Measurements from ENCODE around the gene SCRN2. TPM values are rescaled to one million over a fixed set of nuclear protein-coding genes. Genes with fewer than 3 reads are reported as not detected.

The SCRN2 gene
- total and polyA plus RNA-seq, 2 of the 13 experiments (the other 11 are each of a cell fraction or from before 2014, with no cell fraction given), result 21.7 to 29.5 TPM

DNA sequence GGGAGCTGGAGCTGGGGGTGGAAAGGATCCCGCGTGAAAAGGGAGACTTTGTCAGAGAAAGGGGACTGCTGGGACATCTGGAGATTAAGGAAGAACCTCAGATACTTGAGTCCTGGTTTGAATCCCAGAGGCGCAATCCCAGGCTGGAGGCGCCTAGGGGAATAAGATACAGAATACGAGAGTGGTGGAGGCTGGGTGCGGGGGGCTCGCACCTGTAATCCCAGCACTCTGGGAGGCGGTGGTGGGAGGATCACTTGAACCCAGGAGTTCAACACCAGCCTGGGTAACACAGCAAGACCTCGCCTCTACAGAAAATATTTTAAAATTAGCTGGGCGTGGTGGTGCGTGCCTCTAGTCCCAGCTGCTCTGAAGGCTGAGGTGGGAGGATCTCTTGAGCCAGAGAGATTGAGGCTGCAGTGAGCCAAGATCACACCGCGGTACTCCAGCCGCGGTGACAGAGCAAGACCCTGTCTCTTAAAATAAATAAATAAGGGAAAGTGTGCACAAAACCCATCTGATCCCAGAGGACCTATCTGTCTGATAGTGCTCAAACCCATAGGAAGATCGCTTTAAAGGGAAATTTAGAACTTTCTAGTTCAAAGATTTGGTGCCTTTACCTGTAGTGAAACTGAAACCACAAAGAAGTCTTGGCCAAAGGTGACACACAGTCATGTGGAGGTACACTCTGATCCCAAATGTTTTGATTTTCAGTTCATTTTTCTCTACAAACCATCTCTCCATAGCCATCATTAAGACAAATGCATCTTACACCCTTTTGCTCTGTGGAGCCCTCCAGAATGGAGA lies 617 bp upstream of the SCRN2 start (continued):
- TF ChIP-seq, protein P1, sequence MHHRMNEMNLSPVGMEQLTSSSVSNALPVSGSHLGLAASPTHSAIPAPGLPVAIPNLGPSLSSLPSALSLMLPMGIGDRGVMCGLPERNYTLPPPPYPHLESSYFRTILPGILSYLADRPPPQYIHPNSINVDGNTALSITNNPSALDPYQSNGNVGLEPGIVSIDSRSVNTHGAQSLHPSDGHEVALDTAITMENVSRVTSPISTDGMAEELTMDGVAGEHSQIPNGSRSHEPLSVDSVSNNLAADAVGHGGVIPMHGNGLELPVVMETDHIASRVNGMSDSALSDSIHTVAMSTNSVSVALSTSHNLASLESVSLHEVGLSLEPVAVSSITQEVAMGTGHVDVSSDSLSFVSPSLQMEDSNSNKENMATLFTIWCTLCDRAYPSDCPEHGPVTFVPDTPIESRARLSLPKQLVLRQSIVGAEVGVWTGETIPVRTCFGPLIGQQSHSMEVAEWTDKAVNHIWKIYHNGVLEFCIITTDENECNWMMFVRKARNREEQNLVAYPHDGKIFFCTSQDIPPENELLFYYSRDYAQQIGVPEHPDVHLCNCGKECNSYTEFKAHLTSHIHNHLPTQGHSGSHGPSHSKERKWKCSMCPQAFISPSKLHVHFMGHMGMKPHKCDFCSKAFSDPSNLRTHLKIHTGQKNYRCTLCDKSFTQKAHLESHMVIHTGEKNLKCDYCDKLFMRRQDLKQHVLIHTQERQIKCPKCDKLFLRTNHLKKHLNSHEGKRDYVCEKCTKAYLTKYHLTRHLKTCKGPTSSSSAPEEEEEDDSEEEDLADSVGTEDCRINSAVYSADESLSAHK (CRISPR knock-in tag; IDR thresholded peaks at IDR 0.05; ENCODE audit: borderline replicate concordance), result no peak
- TF ChIP-seq, protein P2, sequence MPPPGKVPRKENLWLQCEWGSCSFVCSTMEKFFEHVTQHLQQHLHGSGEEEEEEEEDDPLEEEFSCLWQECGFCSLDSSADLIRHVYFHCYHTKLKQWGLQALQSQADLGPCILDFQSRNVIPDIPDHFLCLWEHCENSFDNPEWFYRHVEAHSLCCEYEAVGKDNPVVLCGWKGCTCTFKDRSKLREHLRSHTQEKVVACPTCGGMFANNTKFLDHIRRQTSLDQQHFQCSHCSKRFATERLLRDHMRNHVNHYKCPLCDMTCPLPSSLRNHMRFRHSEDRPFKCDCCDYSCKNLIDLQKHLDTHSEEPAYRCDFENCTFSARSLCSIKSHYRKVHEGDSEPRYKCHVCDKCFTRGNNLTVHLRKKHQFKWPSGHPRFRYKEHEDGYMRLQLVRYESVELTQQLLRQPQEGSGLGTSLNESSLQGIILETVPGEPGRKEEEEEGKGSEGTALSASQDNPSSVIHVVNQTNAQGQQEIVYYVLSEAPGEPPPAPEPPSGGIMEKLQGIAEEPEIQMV (CRISPR knock-in tag; IDR thresholded peaks at IDR 0.05; ENCODE audit: low read depth), result no peak
- no peak; the same call in 1 of the 2 replicates for TF ChIP-seq TBX2 (CRISPR knock-in tag; IDR thresholded peaks at IDR 0.05; ENCODE audit: borderline replicate concordance)
- 0 out of 2 replicates have a peak, but pooled peaks have one; percentile 9 for TF ChIP-seq ZNF605 (CRISPR knock-in tag; IDR thresholded peaks at IDR 0.05)
- no peak for TF ChIP-seq ZNF7 (CRISPR knock-in tag; IDR thresholded peaks at IDR 0.05)
- peak; percentile 44; the same call in 1 of the 2 replicates for TF ChIP-seq ZNF253 (CRISPR knock-in tag; IDR thresholded peaks at IDR 0.05; ENCODE audit: borderline replicate concordance)
- 0 out of 2 replicates have a peak, but pooled peaks have one; percentile 10 for TF ChIP-seq TOPORS (CRISPR knock-in tag; IDR thresholded peaks at IDR 0.05)
- TF ChIP-seq ZNF652 (CRISPR knock-in tag; IDR thresholded peaks at IDR 0.05; ENCODE audit: borderline replicate concordance, low read depth), result no peak
- no peak for TF ChIP-seq KLF12 (CRISPR knock-in tag; IDR thresholded peaks at IDR 0.05; ENCODE audit: borderline replicate concordance)
- peak; percentile 69 for TF ChIP-seq PHF21A (CRISPR knock-in tag; IDR thresholded peaks at IDR 0.05)
- TF ChIP-seq EZH2 (conservative IDR thresholded peaks at IDR 0.05; ENCODE audit: low read depth, low read length), result no peak
- TF ChIP-seq ZFP36 (IDR thresholded peaks at IDR 0.05; ENCODE audit: borderline replicate concordance, low read depth, low read length, partially characterized antibody), result no peak
- TF ChIP-seq, protein P3, sequence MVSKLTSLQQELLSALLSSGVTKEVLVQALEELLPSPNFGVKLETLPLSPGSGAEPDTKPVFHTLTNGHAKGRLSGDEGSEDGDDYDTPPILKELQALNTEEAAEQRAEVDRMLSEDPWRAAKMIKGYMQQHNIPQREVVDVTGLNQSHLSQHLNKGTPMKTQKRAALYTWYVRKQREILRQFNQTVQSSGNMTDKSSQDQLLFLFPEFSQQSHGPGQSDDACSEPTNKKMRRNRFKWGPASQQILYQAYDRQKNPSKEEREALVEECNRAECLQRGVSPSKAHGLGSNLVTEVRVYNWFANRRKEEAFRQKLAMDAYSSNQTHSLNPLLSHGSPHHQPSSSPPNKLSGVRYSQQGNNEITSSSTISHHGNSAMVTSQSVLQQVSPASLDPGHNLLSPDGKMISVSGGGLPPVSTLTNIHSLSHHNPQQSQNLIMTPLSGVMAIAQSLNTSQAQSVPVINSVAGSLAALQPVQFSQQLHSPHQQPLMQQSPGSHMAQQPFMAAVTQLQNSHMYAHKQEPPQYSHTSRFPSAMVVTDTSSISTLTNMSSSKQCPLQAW (CRISPR knock-in tag; IDR thresholded peaks at IDR 0.05), result no peak; the same call in 1 of the 2 replicates
- TF ChIP-seq DR1 (CRISPR knock-in tag; IDR thresholded peaks at IDR 0.05), result 0 out of 2 replicates have a peak, but pooled peaks have one; percentile 2
- no peak for TF ChIP-seq ESRRA (CRISPR knock-in tag; IDR thresholded peaks at IDR 0.05; ENCODE audit: low read depth)
- TF ChIP-seq EP300 (IDR thresholded peaks at IDR 0.05; ENCODE audit: low read depth in 2 of 2, low read length in 2 of 2), result no peak
- no peak for TF ChIP-seq EP300 (CRISPR knock-in tag; IDR thresholded peaks at IDR 0.05; ENCODE audit: borderline replicate concordance)
- TF ChIP-seq, protein P4, sequence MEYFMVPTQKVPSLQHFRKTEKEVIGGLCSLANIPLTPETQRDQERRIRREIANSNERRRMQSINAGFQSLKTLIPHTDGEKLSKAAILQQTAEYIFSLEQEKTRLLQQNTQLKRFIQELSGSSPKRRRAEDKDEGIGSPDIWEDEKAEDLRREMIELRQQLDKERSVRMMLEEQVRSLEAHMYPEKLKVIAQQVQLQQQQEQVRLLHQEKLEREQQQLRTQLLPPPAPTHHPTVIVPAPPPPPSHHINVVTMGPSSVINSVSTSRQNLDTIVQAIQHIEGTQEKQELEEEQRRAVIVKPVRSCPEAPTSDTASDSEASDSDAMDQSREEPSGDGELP (IDR thresholded peaks at IDR 0.05; ENCODE audit: borderline replicate concordance, low read depth), result 0 out of 2 replicates have a peak, but pooled peaks have one; percentile 2
- no peak; the same call in none of the 2 replicates for TF ChIP-seq POGZ (CRISPR knock-in tag; IDR thresholded peaks at IDR 0.05)
- TF ChIP-seq ZSCAN21 (CRISPR knock-in tag; IDR thresholded peaks at IDR 0.05; ENCODE audit: borderline replicate concordance), result no peak
- TF ChIP-seq, protein P5, sequence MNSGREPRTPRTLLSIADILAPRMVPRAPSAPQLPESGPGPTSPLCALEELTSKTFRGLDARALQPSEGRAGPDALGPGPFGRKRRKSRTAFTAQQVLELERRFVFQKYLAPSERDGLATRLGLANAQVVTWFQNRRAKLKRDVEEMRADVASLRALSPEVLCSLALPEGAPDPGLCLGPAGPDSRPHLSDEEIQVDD (CRISPR knock-in tag; IDR thresholded peaks at IDR 0.05; ENCODE audit: borderline replicate concordance), result no peak
- no peak for TF ChIP-seq ZNF670 (CRISPR knock-in tag; IDR thresholded peaks at IDR 0.05; ENCODE audit: borderline replicate concordance)

Data from HepG2 (cell line).